Hair follicular keratinocyte (primary cell): ENCODE data around the gene MTFP1. TPM values are rescaled to one million over a fixed set of nuclear protein-coding genes. Genes with fewer than 3 reads are reported as not detected.

Experiments used
- total RNA-seq: library from RNA; depleted of rRNA; stranded (reverse); fragments of >200 nt; gene quantifications from 2 replicates; pipeline ENCODE4 v1.2.3, GENCODE V29; 2015

MTFP1 gene, protein sequence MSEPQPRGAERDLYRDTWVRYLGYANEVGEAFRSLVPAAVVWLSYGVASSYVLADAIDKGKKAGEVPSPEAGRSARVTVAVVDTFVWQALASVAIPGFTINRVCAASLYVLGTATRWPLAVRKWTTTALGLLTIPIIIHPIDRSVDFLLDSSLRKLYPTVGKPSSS
- total RNA-seq: 20.7 and 61.8 TPM in 2 replicates

DNA sequence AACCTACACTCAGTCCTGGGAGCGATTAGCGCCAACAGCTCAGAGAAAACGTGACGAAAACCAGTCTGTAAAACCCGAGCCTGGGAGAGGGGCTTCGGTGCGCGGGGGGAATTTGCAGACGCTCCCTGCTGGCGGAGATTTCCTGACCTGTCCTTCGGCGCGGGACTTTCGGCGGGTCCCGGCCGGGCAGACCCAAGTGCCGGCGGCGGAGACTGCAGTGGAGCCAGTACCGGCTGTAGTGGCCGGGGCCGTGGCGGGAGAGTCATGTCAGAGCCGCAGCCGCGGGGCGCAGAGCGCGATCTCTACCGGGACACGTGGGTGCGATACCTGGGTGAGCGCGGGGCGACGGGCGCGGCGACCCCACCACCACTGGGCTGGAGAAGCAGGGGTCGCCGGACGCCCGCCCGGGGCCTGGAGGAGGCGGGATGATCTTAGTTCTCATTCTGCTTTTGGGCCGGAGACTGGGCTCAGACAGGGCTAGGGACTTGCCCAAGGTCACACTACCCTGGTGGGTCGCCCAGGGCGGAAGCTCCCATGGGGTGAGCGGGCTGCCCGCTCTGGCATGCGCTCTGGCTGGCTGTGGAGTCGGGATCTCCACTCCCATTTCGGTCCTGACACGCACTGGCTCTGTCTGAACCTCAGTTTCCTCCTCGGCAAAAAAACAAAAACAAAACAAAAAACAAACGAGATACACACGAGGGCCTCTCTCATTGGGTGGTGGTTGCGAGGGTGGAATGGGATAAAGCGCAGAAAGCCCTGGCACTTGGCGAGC, at the start of gene MTFP1:
Gene MTFP1 (plus strand): TSS at position 153 of the 772 bp plus-strand sequence. CDS start 112 bp downstream, at position 265.

DNA sequence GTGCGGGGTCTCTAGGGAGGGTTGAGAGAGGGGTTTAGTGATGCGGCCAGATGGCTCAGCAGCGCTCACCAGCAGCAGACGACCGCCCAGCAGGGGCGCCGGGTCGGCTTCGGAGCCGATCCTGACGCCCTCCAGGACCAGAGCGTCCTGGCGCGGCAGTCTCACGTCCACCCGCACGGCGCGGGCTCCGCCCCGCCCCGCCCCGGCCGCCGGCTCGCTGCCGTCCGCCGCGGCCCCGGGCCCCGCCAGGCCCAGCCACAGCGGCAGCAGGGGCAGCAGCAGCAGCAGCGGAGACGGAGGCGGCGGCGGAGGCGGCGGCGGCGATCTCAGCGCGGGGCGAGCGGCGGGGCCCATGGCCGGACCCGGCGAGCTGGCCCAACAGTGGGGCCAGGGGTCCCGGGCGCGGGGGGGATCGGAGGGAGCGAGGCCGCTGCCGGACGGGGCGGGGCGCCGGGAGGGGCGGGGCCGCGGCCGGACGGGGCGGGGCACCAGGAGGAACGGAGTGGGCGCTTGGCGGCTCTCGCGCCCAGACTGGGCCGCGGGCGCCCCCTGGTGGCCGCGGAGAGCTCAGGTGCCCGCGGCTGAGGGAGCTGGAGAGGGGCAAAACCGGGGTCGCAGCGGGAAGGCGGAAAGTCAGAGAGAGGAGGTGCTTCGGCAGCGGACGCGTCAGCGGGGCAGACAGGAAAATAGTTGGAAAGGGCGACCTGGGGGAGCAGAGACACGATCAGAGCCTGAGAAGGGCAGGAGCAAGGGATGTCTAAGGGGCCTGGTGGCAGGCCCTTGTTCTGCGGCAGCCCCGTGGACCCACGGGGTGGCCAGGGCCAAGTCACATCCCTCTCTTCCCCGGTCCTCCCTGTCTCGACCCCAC, 38.4 kb upstream of the MTFP1 start, which contains the start of gene RNF215:
Gene RNF215 (minus strand): TSS at position 452 of the 868 bp plus-strand sequence. CDS start 98 bp downstream, at position 354.

DNA sequence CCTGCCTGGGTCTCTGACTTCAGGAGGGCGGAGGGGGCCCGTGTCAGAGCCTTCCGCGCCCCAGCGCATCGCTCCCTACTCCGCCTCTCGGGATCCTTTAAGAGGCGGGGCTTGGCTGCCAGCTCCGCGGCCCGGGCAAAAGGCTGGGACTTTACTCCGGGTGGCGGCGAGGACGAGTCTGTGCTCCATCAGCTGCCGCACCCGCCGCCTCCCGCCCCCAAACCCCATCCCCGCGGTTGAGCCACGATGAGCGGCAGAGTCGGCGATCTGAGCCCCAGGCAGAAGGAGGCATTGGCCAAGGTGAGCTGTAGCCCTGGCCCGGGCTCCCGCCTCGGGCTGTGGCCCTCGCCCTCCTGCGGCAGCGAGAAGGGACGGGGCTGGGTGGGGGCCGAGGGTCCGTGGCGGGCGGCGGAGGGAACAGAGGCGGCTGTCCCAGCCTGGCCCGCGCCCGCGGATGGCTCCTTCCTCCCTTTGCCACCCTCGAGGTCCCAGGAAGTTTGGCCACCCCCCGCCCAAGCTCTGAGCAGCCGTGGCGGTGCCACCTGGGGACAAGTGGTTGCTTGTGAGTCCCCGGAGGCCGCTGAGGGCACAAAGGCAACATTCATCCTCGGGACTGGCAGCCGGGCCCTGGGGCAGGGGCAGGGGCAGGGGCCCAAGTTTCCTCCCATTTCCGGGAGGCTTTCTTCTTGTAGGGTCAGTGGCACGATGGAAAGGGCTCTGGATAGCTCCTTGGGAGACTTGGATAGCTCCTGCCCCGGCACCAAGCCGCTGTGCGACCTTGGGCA, 28.5 kb upstream of the MTFP1 start, which contains the start of gene SEC14L2:
Gene SEC14L2 (plus strand): TSS at position 148 of the 785 bp plus-strand sequence. CDS start 99 bp downstream, at position 247.

DNA sequence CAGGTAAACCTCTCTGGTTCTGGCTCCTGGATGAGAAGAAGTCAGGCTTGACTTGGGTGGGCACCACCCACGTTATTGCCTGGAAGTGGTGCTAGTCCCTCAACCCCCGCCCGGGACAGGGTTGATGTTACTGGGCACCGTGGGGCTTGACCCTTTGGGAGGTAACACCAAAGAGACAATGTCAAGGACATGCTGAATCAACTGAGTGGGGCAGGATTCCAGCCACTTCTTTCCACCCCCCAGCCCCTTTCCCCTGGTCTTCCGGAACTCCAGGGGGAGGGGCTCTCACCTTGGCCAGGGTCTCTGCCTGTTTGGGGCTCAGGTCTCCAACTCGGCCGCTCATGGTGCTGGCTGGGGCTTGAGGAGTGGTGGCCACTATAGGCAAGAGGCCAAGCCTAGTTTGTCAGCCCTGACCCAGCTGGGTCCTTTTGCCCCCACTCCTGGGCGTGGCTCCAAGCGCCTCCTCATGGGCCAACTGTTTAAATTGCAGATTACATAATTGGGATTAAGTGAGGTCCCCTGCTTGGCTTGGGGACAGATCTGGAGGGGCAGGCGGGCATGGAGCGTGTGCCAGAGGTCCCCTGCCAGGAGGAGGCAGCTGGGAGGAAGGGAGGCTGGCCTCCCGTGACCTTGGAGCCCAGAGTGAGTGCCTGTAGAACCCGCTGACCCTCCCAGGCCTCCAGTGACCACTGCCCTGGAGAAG, 46.2 kb downstream of the MTFP1 start, which contains the start of gene SEC14L3:
Gene SEC14L3 (minus strand): TSS at position 402 of the 703 bp plus-strand sequence. CDS start 59 bp downstream, at position 343.

Other genes starting within 250 kb of the MTFP1 start
- gene LIF, start 179.0 kb upstream of the MTFP1 start, total RNA-seq: 0.99 and 2.3 TPM in 2 replicates
- gene OSM, start 158.9 kb upstream of the MTFP1 start, total RNA-seq: not detected in 2 replicates
- 4.0 and 5.8 TPM in 2 replicates for gene CASTOR1, start 136.3 kb upstream of the MTFP1 start, total RNA-seq
- 20.2 and 25.8 TPM in 2 replicates for gene TBC1D10A, start 98.8 kb upstream of the MTFP1 start, total RNA-seq
- gene SF3A1, start 68.9 kb upstream of the MTFP1 start, total RNA-seq: 17.6 and 28.1 TPM in 2 replicates
- 0.47 and 2.5 TPM in 2 replicates for gene CCDC157, start 68.8 kb upstream of the MTFP1 start, total RNA-seq
- 8.8 and 12.7 TPM in 2 replicates for gene RNF215, start 38.4 kb upstream of the MTFP1 start, total RNA-seq
- gene SEC14L2, start 28.8 kb upstream of the MTFP1 start, total RNA-seq: 76.5 and 108 TPM in 2 replicates
- gene SEC14L3, start 46.2 kb downstream of the MTFP1 start, total RNA-seq: not detected in 2 replicates
- gene SEC14L4, start 79.9 kb downstream of the MTFP1 start, total RNA-seq: not detected in 2 replicates
- not detected in 2 replicates for gene SEC14L6, start 121.0 kb downstream of the MTFP1 start, total RNA-seq
- not detected in 2 replicates for gene GAL3ST1, start 148.9 kb downstream of the MTFP1 start, total RNA-seq
- gene PES1, start 166.1 kb downstream of the MTFP1 start, total RNA-seq: 61.7 and 89.4 TPM in 2 replicates
- gene TCN2, start 181.4 kb downstream of the MTFP1 start, total RNA-seq: 1.1 and 1.6 TPM in 2 replicates
- 8.7 and 10.4 TPM in 2 replicates for gene SLC35E4, start 210.0 kb downstream of the MTFP1 start, total RNA-seq
- 4.1 and 7.4 TPM in 2 replicates for gene DUSP18, start 242.1 kb downstream of the MTFP1 start, total RNA-seq